HEK293T (cell line): ENCODE measurements around the gene FAM216A.
A peak's percentile ranks its signal among the peaks of the same experiment; 100 is the strongest.

Source experiments
- ARNT ChIP-seq: fragments of 450-650 bp; IDR thresholded peaks from 2 replicates; pipeline ENCODE4 v1.6.1; 2017; ENCODE audit warnings: mild to moderate bottlenecking
- BHLHE40 ChIP-seq: fragments of 450-650 bp; IDR thresholded peaks from 2 replicates; pipeline ENCODE4 v1.6.1; 2016; ENCODE audit warnings: mild to moderate bottlenecking, moderate library complexity, borderline replicate concordance
- CTBP1 ChIP-seq: fragments of 450-650 bp; IDR thresholded peaks from 2 replicates; pipeline ENCODE4 v1.6.1; 2016; ENCODE audit warnings: borderline replicate concordance
- ELF4 ChIP-seq: fragments of 450-650 bp; IDR thresholded peaks from 2 replicates; pipeline ENCODE4 v1.6.1; 2017; ENCODE audit warnings: antibody characterized with exemption
- FOXA1 ChIP-seq: fragments of 450-650 bp; IDR thresholded peaks from 2 replicates; pipeline ENCODE4 v1.6.1; 2016; ENCODE audit warnings: mild to moderate bottlenecking
- FOXK2 ChIP-seq: fragments of 450-650 bp; IDR thresholded peaks from 2 replicates; pipeline ENCODE4 v1.6.1; 2016; ENCODE audit warnings: mild to moderate bottlenecking
- FOXM1 ChIP-seq: fragments of 450-650 bp; IDR thresholded peaks from 2 replicates; pipeline ENCODE4 v1.6.1; 2017; ENCODE audit warnings: mild to moderate bottlenecking, borderline replicate concordance
- HDGF ChIP-seq: fragments of 450-650 bp; IDR thresholded peaks from 2 replicates; pipeline ENCODE4 v1.6.1; 2017; ENCODE audit warnings: antibody characterized with exemption, borderline replicate concordance
- NFRKB ChIP-seq: fragments of 450-650 bp; IDR thresholded peaks from 2 replicates; pipeline ENCODE4 v1.6.1; 2016; ENCODE audit warnings: mild to moderate bottlenecking, moderate library complexity
- PKNOX1 ChIP-seq: fragments of 450-650 bp; IDR thresholded peaks from 2 replicates; pipeline ENCODE4 v1.6.1; 2016
- SP1 ChIP-seq: fragments of 450-650 bp; IDR thresholded peaks from 2 replicates; pipeline ENCODE4 v1.6.1; 2017
- SUZ12 ChIP-seq: fragments of 450-650 bp; IDR thresholded peaks from 2 replicates; pipeline ENCODE4 v1.6.1; 2016; ENCODE audit warnings: mild to moderate bottlenecking
- TARDBP ChIP-seq: fragments of 450-650 bp; IDR thresholded peaks from 2 replicates; pipeline ENCODE4 v1.6.1; 2016

GRCh38 chr12:110498984-110499706, 30.5 kb downstream of the FAM216A start:
- no peak for TF ChIP-seq SP1
- no peak for TF ChIP-seq FOXA1
- no peak for TF ChIP-seq ARNT
- TF ChIP-seq PKNOX1: peak; percentile 58
- TF ChIP-seq ELF4: no peak
- TF ChIP-seq SUZ12: no peak
- no peak for TF ChIP-seq FOXM1
- TF ChIP-seq CTBP1: no peak
- no peak for TF ChIP-seq BHLHE40
- TF ChIP-seq NFRKB: no peak
- TF ChIP-seq TARDBP: no peak
- no peak for TF ChIP-seq FOXK2
- TF ChIP-seq HDGF: no peak
